Gastroesophageal sphincter (tissue), 3 donors: ENCODE results near the gene RPUSD3.
"Not testable (repeated sequence)": the region's sequence is repeated elsewhere in the genome, so short reads cannot be mapped to it uniquely, and the experiment has no call there.

ENCODE experiments used
- POLR2AphosphoS5 ChIP-seq: sonication (generic); formaldehyde crosslinking; IDR thresholded peaks from one replicate; pipeline ENCODE4 v1.6.1; 2017; ENCODE audit warnings: antibody characterized with exemption
- TF ChIP-seq, protein P1 (sequence below), 4 experiments: fragments of 200-600 bp in 2 of 4; fragments of 450-650 bp in 2 of 4; sonication (generic) in 1 of 4; IDR thresholded peaks; one replicate each; pipeline ENCODE4 v1.5.1; 2017 to 2019; ENCODE audit warnings: antibody characterized with exemption in 4 of 4, mild to moderate bottlenecking in 2 of 4, moderate library complexity in 2 of 4

DNA sequence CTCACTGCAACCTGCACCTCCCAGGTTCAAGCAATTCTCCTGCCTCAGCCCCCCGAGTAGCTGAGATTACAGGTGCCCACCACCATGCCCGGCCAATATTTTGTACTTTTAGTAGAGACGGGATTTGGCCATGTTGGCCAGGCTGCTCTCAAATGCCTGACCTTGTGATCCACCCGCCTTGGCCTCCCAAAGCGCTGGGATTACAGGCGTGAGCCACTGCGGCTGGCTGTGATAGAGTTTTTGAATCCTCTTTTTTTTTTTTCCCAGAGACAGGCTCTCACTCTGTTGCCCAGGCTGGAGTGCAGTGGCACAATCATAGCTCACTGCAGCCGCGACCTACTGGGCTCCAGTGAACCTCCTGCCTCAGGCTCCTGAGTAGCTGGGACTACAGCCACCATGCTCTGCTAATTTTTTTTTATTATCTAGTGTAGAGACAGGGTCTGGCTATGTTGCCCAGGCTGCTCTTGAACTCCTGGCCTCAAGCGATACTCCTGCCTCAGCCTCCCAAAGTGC is 21.4 kb upstream of the RPUSD3 start:
- not testable (repeated sequence) for TF ChIP-seq POLR2AphosphoS5
- TF ChIP-seq, protein P1, sequence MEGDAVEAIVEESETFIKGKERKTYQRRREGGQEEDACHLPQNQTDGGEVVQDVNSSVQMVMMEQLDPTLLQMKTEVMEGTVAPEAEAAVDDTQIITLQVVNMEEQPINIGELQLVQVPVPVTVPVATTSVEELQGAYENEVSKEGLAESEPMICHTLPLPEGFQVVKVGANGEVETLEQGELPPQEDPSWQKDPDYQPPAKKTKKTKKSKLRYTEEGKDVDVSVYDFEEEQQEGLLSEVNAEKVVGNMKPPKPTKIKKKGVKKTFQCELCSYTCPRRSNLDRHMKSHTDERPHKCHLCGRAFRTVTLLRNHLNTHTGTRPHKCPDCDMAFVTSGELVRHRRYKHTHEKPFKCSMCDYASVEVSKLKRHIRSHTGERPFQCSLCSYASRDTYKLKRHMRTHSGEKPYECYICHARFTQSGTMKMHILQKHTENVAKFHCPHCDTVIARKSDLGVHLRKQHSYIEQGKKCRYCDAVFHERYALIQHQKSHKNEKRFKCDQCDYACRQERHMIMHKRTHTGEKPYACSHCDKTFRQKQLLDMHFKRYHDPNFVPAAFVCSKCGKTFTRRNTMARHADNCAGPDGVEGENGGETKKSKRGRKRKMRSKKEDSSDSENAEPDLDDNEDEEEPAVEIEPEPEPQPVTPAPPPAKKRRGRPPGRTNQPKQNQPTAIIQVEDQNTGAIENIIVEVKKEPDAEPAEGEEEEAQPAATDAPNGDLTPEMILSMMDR (IDR thresholded peaks at IDR 0.05), result not testable (repeated sequence)
